ENCODE measurements around the gene ZNF620.
A peak's percentile ranks its signal among the peaks of the same experiment; 100 is the strongest.
"Not testable (repeated sequence)": the region's sequence is repeated elsewhere in the genome, so short reads cannot be mapped to it uniquely, and the experiment has no call there.

Gene ZNF620

DNA sequence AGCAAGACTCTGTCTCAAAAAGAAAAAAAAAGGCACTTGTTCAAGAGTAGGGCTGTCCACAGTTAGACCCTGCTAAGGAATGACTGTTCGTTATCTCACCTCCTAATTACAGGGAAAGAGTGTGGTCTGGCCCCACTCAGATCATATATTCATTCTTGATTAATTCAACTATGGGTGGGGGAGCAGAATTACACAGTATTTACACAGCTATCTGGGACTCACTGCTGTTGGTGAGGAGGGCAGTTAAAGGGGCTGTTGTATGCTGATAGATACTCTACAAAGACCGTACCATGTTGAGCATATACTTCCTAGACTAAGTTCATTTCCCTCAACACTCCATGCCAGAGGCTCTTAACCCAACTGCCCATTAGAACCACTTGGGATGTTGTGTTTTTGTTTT, 3.8 kb upstream of the ZNF620 start:
- no peak for DNase-seq (ENCODE audit: low read depth)

DNA sequence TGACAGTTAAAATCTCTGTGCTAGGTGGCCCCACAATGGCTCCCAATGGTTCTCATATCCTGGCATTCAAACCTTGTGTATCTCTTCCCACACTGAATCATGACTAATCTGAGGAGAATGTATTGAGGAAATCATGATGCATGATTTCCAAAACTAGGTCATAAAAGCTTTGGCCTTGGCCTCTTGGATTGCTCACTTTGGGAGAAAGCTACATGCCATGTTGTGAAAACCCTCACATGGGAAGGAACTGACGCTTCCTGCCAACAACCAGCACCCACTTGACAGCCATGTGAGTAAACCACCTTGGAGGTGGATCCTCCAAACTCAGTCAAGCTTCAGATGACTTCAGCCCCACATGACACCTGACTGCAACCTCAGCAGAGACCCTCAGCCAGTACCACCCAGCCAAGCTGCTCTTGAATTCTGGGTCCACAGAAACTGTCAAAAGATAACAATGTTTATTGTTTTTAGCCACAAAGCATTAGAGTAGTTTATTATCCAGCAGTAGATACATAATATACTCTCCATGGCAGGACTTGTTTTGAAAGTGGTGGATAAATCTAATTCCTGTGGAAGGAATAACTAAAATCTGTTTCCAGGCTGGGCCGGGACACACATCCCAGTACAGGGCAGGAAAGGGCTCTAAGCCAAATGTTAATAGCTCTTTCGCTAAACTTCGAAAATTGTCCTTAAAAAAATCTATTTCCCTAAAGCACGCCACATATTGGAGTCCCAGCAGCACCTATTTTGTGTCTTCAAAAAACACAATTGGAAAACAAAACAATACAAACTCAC, 1.0 kb upstream of the ZNF620 start:
- peak; percentile 95 for DNase-seq (ENCODE audit: low read depth)

DNA sequence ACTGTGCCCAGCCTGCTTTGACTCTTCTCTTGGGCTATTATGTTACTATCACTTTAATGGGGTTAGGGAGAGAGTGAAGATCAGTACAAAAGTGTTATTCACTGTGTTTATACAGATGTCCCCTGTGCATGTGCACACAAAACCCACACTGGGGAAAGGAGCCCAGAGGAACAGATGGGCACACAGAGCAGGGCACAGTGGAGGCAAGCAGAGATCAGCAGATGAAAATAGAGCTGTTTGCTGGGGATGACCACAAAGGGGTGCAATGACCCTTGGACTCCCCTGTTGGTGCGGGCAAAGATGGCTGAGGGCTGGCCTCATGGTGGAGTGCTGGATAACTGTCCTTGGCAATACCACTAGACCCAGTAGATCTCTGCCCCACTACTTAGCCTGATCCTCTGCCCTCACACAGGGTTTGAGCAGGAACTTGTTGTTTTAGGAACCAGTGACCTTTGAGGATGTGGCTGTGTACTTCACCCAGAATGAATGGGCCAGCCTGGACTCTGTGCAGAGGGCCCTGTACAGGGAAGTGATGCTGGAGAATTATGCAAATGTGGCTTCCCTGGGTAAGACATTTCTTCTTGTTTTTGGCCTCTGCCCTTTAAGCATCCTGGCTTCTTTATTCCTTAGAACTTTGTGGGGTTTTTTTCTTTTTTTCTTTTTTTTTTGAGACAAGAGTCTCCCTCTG, 5.3 kb downstream of the ZNF620 start:
- DNase-seq (ENCODE audit: low read depth), result no peak

DNA sequence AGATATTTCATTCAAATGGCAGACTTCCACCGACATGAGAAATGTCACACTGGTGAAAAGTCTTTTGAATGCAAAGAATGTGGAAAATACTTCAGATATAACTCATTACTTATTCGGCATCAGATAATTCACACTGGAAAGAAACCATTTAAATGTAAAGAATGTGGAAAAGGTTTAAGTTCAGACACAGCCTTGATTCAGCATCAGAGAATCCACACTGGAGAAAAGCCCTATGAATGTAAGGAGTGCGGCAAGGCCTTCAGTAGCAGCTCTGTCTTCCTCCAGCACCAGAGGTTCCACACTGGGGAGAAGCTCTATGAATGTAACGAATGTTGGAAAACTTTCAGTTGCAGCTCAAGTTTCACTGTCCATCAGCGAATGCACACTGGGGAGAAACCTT, 10.4 kb downstream of the ZNF620 start:
- DNase-seq (ENCODE audit: low read depth), result peak; percentile 88

DNA sequence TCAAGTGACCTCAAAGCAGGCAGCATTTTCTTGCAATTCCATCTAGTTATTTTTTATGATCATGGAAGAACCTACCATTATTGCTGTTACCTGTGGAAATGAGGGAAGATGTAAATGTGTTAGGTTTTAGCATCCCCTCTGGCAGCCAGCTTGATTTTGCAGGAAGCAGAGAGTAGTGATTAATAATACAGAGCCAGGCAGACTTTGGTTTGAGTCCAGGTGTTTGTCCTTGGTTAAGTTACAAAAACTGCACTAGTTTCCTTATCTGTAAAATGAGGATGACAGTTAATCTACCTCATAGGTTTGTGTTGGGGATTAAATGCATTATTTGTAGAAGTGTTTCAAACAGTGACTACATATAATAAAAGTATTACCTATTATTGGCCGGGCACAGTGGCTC, 12.2 kb downstream of the ZNF620 start:
- DNase-seq (ENCODE audit: low read depth), result no peak

DNA sequence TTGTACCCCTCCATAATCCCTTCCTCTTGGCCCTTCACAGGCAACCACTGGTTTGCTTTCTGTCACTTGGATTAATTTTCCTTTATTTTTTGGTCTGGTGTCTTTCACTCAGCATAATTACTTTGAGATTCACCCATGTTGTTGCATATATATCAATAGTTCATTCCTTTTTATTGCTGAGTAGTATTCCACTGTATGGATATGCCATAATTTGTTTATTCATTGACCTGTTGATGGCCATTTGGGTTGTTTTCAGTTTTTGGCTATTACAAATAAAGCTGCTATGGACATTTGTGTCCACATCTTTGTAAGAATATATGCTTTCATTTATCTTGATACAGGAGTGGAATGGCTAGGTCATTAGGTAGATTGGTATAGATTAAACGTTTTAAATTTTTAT, 13.0 kb downstream of the ZNF620 start:
- no peak for DNase-seq (ENCODE audit: low read depth)

DNA sequence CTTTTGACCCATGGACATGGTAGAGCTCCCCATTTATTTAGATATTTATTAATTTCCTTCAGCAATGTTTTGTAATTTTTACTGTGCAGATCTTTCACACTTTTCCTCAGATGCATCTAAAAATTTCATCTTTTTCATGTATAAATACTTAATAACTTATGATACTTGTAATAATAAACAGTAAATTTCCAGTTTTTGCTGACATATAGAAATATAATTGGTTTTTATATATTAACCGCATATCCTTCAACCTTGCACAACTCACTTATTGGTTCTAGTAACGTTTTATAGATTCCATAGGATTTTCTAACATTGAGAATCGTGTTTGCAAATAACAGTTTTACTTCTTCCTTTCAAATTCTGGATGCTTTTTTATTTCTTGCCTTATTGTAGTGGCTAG, 15.4 kb downstream of the ZNF620 start:
- no peak for DNase-seq (ENCODE audit: low read depth)

DNA sequence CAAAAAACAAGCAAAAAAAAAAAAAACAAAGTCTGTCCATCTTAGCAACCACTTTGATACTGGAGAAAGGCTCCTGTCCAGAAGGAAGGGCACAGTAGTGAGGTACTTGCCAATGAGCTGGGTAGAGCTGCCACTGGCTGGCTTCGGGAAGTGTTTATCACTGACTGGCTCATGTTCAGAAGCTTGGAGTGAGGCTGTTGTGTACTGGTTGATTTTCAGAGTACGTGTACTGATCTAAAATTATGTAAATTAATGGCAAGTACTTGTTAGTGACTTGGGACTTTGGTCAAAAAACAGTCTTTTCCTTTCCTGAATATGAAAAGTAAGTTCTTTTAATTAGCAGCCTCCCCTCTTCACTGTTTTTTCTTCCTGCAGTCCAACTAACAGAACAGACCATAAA, 17.9 kb downstream of the ZNF620 start:
- DNase-seq (ENCODE audit: low read depth), result no peak

DNA sequence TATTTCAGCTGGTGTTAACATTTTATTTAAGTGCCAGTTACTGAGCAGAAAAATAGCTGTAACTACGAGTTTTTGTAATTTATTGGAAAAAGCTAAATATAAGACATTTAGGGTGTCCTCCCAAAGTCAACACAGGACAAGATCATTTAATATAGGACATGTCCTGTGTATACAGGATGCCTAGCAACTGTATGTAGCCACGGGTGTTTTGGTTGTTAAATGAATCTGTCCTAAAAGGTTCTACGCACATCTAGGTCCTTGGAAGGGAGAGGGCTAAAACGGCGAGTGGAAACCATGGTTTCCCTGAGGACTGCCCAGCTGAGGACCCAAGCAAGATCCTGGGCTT, 18.4 kb downstream of the ZNF620 start:
- no peak for DNase-seq (ENCODE audit: low read depth)

DNA sequence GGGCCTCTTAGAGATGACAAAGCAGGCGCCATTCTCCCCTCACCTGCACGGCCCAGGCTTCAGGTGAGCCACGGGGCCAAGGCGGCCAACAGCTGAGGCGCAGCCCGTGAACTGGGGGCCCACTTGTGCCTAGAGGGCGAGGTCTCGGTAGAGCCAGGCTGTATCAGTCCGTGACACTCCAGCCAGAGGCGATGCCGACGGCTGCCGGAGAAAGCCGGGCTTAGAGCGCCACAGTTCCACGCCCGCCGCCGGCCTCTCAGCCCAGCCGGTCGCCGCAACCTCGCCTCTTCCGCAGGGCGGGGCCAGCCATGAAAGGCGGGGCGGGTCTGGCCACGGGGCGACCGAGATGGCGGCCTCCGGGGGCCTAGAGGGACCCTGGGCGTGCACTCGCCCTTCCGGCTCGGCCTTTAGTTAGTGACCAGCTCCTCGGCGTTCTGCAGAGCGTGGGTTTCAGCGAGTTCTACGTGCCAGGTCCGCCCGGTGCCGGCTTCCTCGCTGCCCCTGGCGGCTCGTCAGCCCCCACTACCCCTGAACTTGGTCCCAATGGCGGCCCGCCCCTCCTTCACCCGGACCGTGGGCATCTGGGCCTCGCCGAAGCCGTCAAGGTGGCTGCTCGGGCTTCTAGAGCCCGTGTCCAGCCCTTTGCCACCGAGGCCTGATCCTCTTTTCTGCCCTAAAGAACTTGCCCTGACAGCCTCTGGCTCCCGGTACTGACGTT, 18.9 kb downstream of the ZNF620 start, which contains the start of gene ZNF621:
Gene ZNF621 (plus strand): TSS at position 393 of the 718 bp plus-strand sequence. CDS start 881 bp downstream, outside the sequence.
- peak; percentile 59 for DNase-seq (ENCODE audit: low read depth)

DNA sequence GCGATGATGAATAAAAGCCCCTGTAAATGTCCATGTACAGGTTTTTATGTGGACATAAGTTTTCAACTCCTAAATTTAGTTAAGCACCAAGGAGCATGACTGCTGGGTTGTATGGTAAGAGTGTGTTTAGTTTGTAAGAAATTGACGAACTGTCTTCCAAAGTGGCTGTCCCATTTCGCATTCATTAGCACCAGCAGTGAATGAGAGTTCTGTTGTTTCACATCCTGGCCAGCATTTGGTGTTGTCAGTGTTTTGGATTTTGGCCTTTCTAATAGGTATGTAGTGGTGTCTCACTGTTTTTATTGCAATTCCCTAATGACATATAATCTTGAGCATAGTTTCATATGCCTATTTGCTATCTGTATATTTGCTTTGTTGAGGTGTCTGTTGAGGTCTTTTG, 22.6 kb downstream of the ZNF620 start:
- no peak for DNase-seq (ENCODE audit: low read depth)

DNA sequence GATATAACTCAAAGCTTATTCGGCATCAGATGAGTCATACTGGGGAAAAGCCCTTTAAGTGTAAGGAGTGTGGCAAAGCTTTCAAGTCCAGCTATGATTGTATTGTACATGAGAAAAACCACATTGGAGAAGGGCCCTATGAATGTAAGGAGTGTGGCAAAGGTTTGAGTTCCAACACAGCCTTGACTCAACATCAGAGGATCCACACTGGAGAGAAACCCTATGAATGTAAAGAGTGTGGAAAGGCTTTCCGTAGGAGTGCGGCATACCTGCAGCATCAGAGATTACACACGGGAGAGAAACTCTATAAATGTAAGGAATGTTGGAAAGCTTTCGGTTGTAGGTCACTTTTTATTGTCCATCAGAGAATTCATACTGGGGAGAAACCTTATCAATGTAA, 26.4 kb downstream of the ZNF620 start:
- no peak for DNase-seq (ENCODE audit: low read depth)

DNA sequence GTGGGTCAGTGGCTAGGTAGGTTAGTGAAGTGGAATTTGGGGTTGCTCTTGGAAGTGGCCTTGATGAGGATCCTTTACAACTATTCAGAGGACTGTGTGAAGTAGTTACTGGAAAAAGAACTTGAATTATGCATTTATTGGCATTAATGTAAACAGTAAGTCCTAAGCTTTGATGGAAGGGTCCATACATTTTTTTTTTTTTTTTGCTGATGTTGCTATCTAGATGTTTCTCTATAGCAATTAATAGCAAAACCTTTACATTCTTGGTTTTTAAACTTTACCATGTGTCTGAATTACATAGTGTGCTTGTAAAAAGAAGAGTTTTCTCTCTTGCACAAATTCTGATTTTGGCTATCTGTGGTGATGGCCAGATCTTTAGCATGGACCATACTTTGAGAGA, 28.4 kb downstream of the ZNF620 start:
- DNase-seq (ENCODE audit: low read depth), result no peak

DNA sequence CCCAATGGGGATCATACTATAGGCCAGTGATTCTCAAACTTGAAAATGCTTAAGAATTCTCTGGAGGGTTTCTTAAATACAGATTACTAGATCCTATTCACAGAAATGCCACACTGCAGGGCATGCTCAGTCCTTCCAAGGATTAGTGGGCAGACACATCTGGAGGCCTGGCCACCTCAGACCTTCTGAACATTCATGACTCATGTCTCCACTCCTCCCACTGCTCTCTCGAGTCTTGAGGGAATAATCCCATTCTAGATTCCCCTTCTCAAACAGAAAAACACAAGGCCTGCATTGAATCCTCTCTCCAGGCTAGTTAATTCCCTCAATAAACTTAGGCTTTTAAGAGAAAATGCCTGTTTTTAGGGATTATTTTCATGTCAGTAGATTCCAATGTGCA, 41.0 kb downstream of the ZNF620 start:
- DNase-seq (ENCODE audit: low read depth), result peak; percentile 24

DNA sequence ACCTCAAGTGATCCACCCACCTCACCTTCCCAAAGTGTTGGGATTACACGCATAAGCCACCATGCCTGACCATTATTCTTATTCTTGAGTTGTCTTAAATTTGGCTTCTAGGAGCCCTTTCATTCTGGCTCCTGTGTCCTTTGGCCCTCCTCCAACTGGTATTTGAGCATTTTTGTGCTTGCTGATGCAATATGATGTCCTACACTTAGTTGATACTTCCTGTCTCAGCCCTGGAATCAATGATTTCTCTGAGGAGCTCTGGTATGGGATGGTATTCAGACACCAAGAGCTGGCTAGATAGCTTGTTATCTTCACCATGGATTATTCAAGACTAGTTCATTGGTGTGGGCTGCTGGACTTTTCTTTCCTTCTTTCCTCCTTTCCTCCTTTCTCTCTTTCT, 44.3 kb downstream of the ZNF620 start:
- no peak for DNase-seq (ENCODE audit: low read depth)

DNA sequence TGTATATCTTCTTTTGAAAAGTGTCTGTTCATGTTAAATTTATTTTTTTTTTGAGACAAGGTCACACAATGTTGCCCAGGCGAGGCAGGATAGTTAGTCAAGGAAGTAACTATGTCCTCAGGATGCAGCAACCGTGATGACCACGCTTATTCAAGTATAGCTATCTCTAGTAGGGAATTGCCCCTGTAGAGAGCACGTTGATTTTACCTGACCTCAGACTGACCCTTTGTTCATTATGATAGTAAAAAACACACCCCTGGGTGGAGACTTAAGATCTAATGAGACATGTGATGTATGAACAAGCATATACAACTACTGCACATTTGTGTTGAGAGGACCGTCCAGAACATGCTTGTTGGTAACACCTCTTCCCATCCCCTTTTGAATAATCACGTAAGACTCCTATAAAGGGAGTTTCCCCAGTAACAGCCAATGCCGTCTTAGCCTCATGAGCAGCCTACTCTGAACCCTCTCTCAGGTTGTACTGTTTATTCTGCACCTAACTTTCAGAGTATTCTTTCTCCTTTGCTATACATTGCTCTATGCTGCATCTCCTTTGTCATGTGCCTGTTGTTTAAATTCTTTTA, 51.8 kb downstream of the ZNF620 start:
- DNase-seq (ENCODE audit: low read depth), result no peak

DNA sequence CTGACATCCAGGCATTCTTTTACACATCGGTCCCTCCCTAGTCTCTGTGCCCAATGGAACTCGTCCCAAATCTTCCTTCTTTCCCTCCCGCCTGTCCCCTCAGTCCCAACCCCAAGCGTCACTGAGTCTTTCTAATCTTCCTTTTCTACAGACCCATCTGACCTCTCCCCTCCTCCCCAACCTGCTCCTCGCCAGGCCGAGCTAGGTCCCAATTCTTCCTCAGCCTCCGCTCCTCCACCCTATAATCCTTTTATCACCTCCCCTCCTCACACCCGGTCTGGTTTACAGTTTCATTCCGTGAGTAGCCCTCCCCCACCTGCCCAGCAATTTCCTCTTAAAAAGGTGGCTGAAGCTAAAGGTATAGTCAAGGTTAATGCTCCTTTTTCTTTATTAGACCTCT, 56.6 kb downstream of the ZNF620 start:
- not testable (repeated sequence) for DNase-seq (ENCODE audit: low read depth)

DNA sequence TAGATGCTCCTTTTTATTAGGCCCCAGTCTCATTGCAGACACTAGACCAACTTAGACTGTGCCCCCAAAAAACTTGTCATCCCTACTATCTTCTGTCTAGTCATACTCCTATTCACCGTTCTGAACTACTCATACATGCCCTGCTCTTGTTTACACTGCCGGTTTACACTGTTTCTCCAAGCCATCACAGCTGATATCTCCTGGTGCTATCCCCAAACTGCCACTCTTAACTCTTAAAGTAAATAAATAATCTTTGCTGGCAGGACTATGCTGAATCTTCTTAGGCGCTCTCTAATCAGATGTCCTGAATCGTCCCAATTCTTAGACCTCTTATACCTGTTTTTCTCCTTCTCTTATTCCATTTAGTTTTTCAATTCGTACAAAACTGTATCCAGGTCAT, 59.8 kb downstream of the ZNF620 start:
- not testable (repeated sequence) for DNase-seq (ENCODE audit: low read depth)

DNA sequence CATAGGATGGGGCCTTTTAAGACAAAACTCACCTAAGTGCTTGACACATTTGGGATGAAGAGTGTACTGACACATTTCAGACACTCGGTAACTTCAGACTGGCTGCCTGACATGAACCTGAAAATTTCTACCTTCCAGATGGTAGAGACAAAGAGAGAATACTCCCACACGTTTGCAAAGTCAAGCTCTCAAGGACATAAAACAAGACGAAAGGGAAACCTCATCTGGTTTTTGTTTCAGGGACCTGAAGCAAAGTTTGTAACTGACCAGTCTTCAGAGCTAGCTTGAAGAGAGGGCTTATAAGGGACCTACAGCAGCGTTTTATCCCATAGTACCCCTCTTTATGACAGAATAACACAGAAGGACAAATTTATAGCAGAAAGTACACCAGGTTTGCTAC, 60.9 kb downstream of the ZNF620 start:
- DNase-seq (ENCODE audit: low read depth), result no peak

All from HS-27A (cell line).